ENCODE results near the gene CFAP70.

DNA sequence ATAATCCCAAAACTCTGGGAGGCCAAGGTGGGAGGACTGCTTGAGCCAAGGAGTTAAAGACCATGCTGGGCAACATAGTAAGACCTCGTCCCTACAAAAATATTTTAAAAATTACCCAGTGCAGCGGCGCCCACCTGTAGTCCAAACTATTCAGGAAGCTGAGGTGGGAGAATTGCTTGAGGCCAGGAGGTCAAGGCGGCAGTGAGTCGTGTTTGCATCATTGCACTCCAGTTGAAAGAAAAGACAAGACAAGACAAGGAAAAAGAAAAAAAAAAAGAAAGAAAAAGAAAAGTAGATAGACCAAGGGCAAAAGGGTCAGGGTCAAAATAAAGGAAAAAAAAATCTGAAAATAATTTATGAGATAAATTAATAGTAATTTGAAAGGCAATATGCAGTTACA, 49.4 kb upstream of the CFAP70 start:
- no peak for TF ChIP-seq EZH2phosphoT487 (IDR thresholded peaks at IDR 0.05; ENCODE audit: low read depth)
- TF ChIP-seq, protein P1, sequence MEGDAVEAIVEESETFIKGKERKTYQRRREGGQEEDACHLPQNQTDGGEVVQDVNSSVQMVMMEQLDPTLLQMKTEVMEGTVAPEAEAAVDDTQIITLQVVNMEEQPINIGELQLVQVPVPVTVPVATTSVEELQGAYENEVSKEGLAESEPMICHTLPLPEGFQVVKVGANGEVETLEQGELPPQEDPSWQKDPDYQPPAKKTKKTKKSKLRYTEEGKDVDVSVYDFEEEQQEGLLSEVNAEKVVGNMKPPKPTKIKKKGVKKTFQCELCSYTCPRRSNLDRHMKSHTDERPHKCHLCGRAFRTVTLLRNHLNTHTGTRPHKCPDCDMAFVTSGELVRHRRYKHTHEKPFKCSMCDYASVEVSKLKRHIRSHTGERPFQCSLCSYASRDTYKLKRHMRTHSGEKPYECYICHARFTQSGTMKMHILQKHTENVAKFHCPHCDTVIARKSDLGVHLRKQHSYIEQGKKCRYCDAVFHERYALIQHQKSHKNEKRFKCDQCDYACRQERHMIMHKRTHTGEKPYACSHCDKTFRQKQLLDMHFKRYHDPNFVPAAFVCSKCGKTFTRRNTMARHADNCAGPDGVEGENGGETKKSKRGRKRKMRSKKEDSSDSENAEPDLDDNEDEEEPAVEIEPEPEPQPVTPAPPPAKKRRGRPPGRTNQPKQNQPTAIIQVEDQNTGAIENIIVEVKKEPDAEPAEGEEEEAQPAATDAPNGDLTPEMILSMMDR (IDR thresholded peaks at IDR 0.05; ENCODE audit: low read depth, low read length) = no peak
